HCT116 (cell line): Measurements from ENCODE around the gene CHST1. TPM values are rescaled to one million over a fixed set of nuclear protein-coding genes. Genes with fewer than 3 reads are reported as not detected.

Source experiments
- ATAC-seq: fragments of 200-7000 bp; cut with Tn5 transposase; 2 replicates; pipeline ENCODE4 v1.9.1; 2020; ENCODE audit warnings: mild to moderate bottlenecking, moderate library complexity
- BruUV-seq: library from RNA; stranded (reverse); fragments of 400-500 nt; replicated peaks from 2 replicates; lab custom pipeline; 2021; lab: Mats Ljungman, UMichigan
- CTCF ChIA-PET: fragments of 300-600 bp; sonication (Branson Sonifier 250); formaldehyde crosslinking; loops from one replicate; lab custom pipeline; 2021; ENCODE audit warnings: antibody characterized with exemption; lab: Charles Lee
- POLR2A ChIA-PET: fragments of 300-600, 350-600 bp; sonication (Branson Sonifier 250); formaldehyde crosslinking; loops from one replicate; lab custom pipeline; 2021; ENCODE audit warnings: antibody characterized with exemption; lab: Charles Lee
- RAD21 ChIA-PET, 2 experiments: fragments of 300-600 bp; sonication (Branson Sonifier 250); formaldehyde crosslinking; loops; one replicate each; lab custom pipeline; 2023; ENCODE audit warnings: low total read pairs in 2 of 2; ENCODE audit not compliant: uncharacterized antibody in 2 of 2, unreplicated experiment in 2 of 2, low non-redundant PET in 1 of 2; lab: Charles Lee
- DNase-seq: peaks from one replicate; pipeline ENCODE4 v3.0.0-alpha.2; 2010; ENCODE audit warnings: low read depth, low spot score
- H2AFZ ChIP-seq: fragments of 200-600 bp; shearing (Covaris generic), sonication (generic); 2 replicates; pipeline ENCODE4 v1.6.1; 2017; ENCODE audit warnings: low read depth, mixed run types, mixed read lengths, antibody characterized with exemption, low read length; ENCODE audit not compliant: poor library complexity, severe bottlenecking
- H3K27ac ChIP-seq: 2 replicates; pipeline ENCODE4 v1.5.1; 2012; ENCODE audit warnings: low read depth, low read length
- H3K27me3 ChIP-seq: fragments of 200-600 bp; sonication (generic); 2 replicates; pipeline ENCODE4 v1.6.1; 2016; ENCODE audit warnings: mixed run types, low read length, mixed read lengths; ENCODE audit not compliant: insufficient read depth
- H3K36me3 ChIP-seq, 2 experiments: fragments of 200-500 bp in 1 of 2; fragments of 200-600 bp in 1 of 2; sonication (Bioruptor generic) in 1 of 2; sonication (generic) in 1 of 2; 2 replicates each; pipeline versions ENCODE4 v1.5.1 to v1.6.1; 2014 to 2016; ENCODE audit warnings: low read length in 2 of 2, inconsistent platforms in 1 of 2, mixed read lengths in 1 of 2, mixed run types in 1 of 2; ENCODE audit not compliant: insufficient read depth in 2 of 2, control insufficient read depth in 1 of 2
- H3K4me1 ChIP-seq, 2 experiments: fragments of 200-600 bp in 1 of 2; sonication (generic) in 1 of 2; 2 replicates each; pipeline versions ENCODE4 v1.5.1 to v1.6.1; 2012 to 2017; ENCODE audit warnings: low read length in 2 of 2, inconsistent platforms in 1 of 2, mild to moderate bottlenecking in 1 of 2, mixed read lengths in 1 of 2, mixed run types in 1 of 2, moderate library complexity in 1 of 2; ENCODE audit not compliant: insufficient read depth in 2 of 2, control insufficient read depth in 1 of 2
- H3K4me2 ChIP-seq: fragments of 200-600 bp; sonication (generic); 2 replicates; pipeline ENCODE4 v1.6.1; 2017; ENCODE audit warnings: mixed run types, low read length, mixed read lengths
- H3K4me3 ChIP-seq, 2 experiments: fragments of 200-600 bp in 1 of 2; sonication (generic) in 1 of 2; replicated peaks in 1 of 2; 2 replicates each; pipeline ENCODE4 v1.5.1; 2011 to 2016; ENCODE audit warnings: low read length in 2 of 2, control low read depth in 1 of 2, low read depth in 1 of 2, mild to moderate bottlenecking in 1 of 2, mixed read lengths in 1 of 2, mixed run types in 1 of 2
- H3K79me2 ChIP-seq: fragments of 200-600 bp; sonication (generic); 2 replicates; pipeline ENCODE4 v1.6.1; 2017; ENCODE audit warnings: mild to moderate bottlenecking, mixed run types, low read length, moderate library complexity, mixed read lengths; ENCODE audit not compliant: insufficient read depth
- H3K9ac ChIP-seq: fragments of 200-600 bp; sonication (generic); 2 replicates; pipeline ENCODE4 v1.6.1; 2016; ENCODE audit warnings: low read length, mixed read lengths
- H3K9me2 ChIP-seq: fragments of 200-600 bp; sonication (generic), shearing (Covaris generic); 2 replicates; pipeline ENCODE4 v1.6.1; 2017; ENCODE audit warnings: mixed run types, mild to moderate bottlenecking, moderate library complexity; ENCODE audit not compliant: insufficient read depth
- H3K9me3 ChIP-seq, 2 experiments: fragments of 200-500 bp in 1 of 2; fragments of 200-600 bp in 1 of 2; sonication (Bioruptor generic) in 1 of 2; sonication (generic) in 1 of 2; 2 replicates each; pipeline ENCODE4 v1.6.1; 2014 to 2017; ENCODE audit warnings: low read length in 2 of 2, mixed read lengths in 2 of 2, inconsistent platforms in 1 of 2, low read depth in 1 of 2, mild to moderate bottlenecking in 1 of 2, mixed run types in 1 of 2, moderate library complexity in 1 of 2; ENCODE audit not compliant: control insufficient read depth in 1 of 2, insufficient read depth in 1 of 2
- H4K20me1 ChIP-seq: fragments of 200-600 bp; sonication (generic), shearing (Covaris generic); 2 replicates; pipeline ENCODE4 v1.6.1; 2017; ENCODE audit warnings: mixed run types, mild to moderate bottlenecking, moderate library complexity; ENCODE audit not compliant: insufficient read depth
- ATF3 ChIP-seq: IDR thresholded peaks from 2 replicates; pipeline ENCODE4 v1.6.1; 2012
- CBX3 ChIP-seq: IDR thresholded peaks from 2 replicates; pipeline ENCODE4 v1.6.1; 2012; ENCODE audit warnings: low read depth
- CTCF ChIP-seq, 3 experiments: fragments of 200-600 bp in 1 of 3; sonication (generic) in 1 of 3; IDR thresholded peaks in 2 of 3; conservative IDR thresholded peaks in 1 of 3; 2 replicates each; pipeline ENCODE4 v1.5.1; 2012 to 2017; ENCODE audit warnings: low read depth in 2 of 3, low read length in 2 of 3, antibody characterized with exemption in 1 of 3, borderline replicate concordance in 1 of 3, control low read depth in 1 of 3, mild to moderate bottlenecking in 1 of 3, mixed read lengths in 1 of 3, mixed run types in 1 of 3, moderate library complexity in 1 of 3; ENCODE audit not compliant: insufficient read depth in 1 of 3
- EGR1 ChIP-seq: IDR thresholded peaks from 2 replicates; pipeline ENCODE4 v1.6.1; 2012; ENCODE audit warnings: low read depth
- EZH2 ChIP-seq: fragments of 200-600 bp; sonication (generic); IDR thresholded peaks from 2 replicates; pipeline ENCODE4 v1.6.1; 2017; ENCODE audit warnings: antibody characterized with exemption, mixed run types
- POLR2AphosphoS5 ChIP-seq: IDR thresholded peaks from 2 replicates; pipeline ENCODE4 v1.6.1; 2011; ENCODE audit warnings: mild to moderate bottlenecking, low read depth, low read length, moderate library complexity
- SIN3A ChIP-seq: IDR thresholded peaks from 2 replicates; pipeline ENCODE4 v1.6.1; 2012; ENCODE audit warnings: low read depth
- SP1 ChIP-seq: IDR thresholded peaks from 2 replicates; pipeline ENCODE4 v1.6.1; 2012; ENCODE audit warnings: low read depth
- TCF7L2 ChIP-seq: IDR thresholded peaks from 2 replicates; pipeline ENCODE4 v1.7.0; 2011; ENCODE audit warnings: borderline replicate concordance, inconsistent platforms; ENCODE audit not compliant: insufficient read depth, insufficient read length; ENCODE audit errors: extremely low read depth
- YY1 ChIP-seq: IDR thresholded peaks from 2 replicates; pipeline ENCODE4 v1.6.1; 2011; ENCODE audit warnings: low read length, low read depth, moderate library complexity, mild to moderate bottlenecking; ENCODE audit not compliant: insufficient replicate concordance; ENCODE audit errors: extremely low read depth
- ZFX ChIP-seq: fragments of 450-650 bp; IDR thresholded peaks from 2 replicates; pipeline ENCODE4 v1.6.1; 2017
- intact Hi-C: fragments of 100-400 bp; cut with micrococcal nuclease; formaldehyde crosslinking; loops from 2 replicates; pipeline ENCODE4 v1.10.0; 2022
- total RNA-seq: library from RNA; stranded (reverse); gene quantifications from one replicate; pipeline ENCODE4 v1.2.1, GENCODE V29; 2021; ENCODE audit not compliant: unreplicated experiment

CHST1 gene
- total RNA-seq, 1 experiment from 2014 or later: 0.69 TPM

- DNase-seq (no peak), ATAC-seq (no peak)
- Histone ChIP-seq H2AFZ (no peak overlapping the region), H3K9me3 (no peaks in the 10 kb centered on the region), H3K79me2 (no peaks in the 10 kb centered on the region), H3K27me3 (peaks cover 83% of the 10 kb centered on the region), H3K9me2 (no peaks in the 10 kb centered on the region), H3K4me2 (no peak overlapping the region), H3K27ac (no peak overlapping the region), H3K36me3 (no peaks in the 10 kb centered on the region), H3K4me1 (no peaks in the 10 kb centered on the region), H3K9ac (no peak overlapping the region), H3K4me3 (no peak overlapping the region), H4K20me1 (no peaks in the 10 kb centered on the region)
- TF ChIP-seq EZH2 (no peak), ATF3 (no peak), ZFX (no peak), TCF7L2 (no peak), POLR2AphosphoS5 (no peak), EGR1 (no peak)
- no TSS peak for BruUV-seq
- intact Hi-C loops: no loop called here
- RAD21 ChIA-PET: no interaction called here
- CTCF ChIA-PET: no interaction called here
- POLR2A ChIA-PET: no interaction called here
Measured at GRCh38 chr11:45704635-45705034, 39.2 kb upstream of the CHST1 start.

- DNase-seq: no peak
- CTCF ChIA-PET: no interaction called here
- peaks cover 82% of the 10 kb centered on the region for H3K27me3 ChIP-seq
Measured at GRCh38 chr11:45704133-45704532, 38.7 kb upstream of the CHST1 start.

More at GRCh38 chr11:45704133-45704532, 38.7 kb upstream of the CHST1 start:
- POLR2A ChIA-PET: no interaction called here
- Histone ChIP-seq H3K36me3 (no peaks in the 10 kb centered on the region), H2AFZ (no peak overlapping the region), H3K4me3 (no peak overlapping the region), H4K20me1 (no peaks in the 10 kb centered on the region), H3K27ac (no peak overlapping the region), H3K4me1 (no peaks in the 10 kb centered on the region), H3K9me3 (no peaks in the 10 kb centered on the region), H3K9ac (no peak overlapping the region), H3K4me2 (no peak overlapping the region), H3K79me2 (no peaks in the 10 kb centered on the region), H3K9me2 (no peaks in the 10 kb centered on the region)
- intact Hi-C loops: no loop called here
- ATAC-seq: no peak
- BruUV-seq: no TSS peak
- TF ChIP-seq CBX3: no peak
- TF ChIP-seq SP1: no peak
- no peak for TF ChIP-seq POLR2AphosphoS5
- TF ChIP-seq YY1: no peak
- no peak for TF ChIP-seq EGR1
- TF ChIP-seq EZH2: no peak
- TF ChIP-seq CTCF (IDR thresholded peaks at IDR 0.05 in 2 of 3, conservative IDR thresholded peaks at IDR 0.05 in 1 of 3; ENCODE audit: borderline replicate concordance in 1 of 3, insufficient read depth in 1 of 3, low read depth in 2 of 3, low read length in 2 of 3): no peak
- TF ChIP-seq SIN3A: no peak
- no peak for TF ChIP-seq ATF3
- RAD21 ChIA-PET: no interaction called here
